Endothelial cell of umbilical vein (primary cell): ENCODE measurements around the gene DMWD. TPM values are rescaled to one million over a fixed set of nuclear protein-coding genes. Genes with fewer than 3 reads are reported as not detected.

ENCODE experiments used
- BruUV-seq: library from RNA; stranded (reverse); fragments of 400-500 nt; replicated peaks from 2 replicates; lab custom pipeline; 2021; lab: Mats Ljungman, UMichigan
- CTCF ChIA-PET: fragments of 300-600, 350-600 bp; sonication (Branson Sonifier 250); formaldehyde crosslinking; loops from one replicate; lab custom pipeline; 2021; ENCODE audit warnings: antibody characterized with exemption, inconsistent platforms; lab: Charles Lee
- POLR2A ChIA-PET: fragments of 300-600, 350-600 bp; sonication (Branson Sonifier 250); formaldehyde crosslinking; loops from one replicate; lab custom pipeline; 2021; ENCODE audit warnings: antibody characterized with exemption, inconsistent platforms; lab: Charles Lee
- DNase-seq: peaks from one replicate; pipeline ENCODE4 v3.0.0-alpha.2; 2011; ENCODE audit warnings: low read depth, low spot score
- FAIRE-seq: peaks from 2 replicates; lab custom pipeline; 2011; peaks lifted over from hg19 to GRCh38; lab: Jason Lieb, UNC
- H2AFZ ChIP-seq: 2 replicates; pipeline ENCODE4 v1.6.0; 2012; ENCODE audit warnings: low read depth, low read length, control low read depth, inconsistent platforms
- H3K27ac ChIP-seq: 2 replicates; pipeline ENCODE4 v1.5.1; 2011; ENCODE audit warnings: low read depth, mild to moderate bottlenecking, control low read depth, low read length, moderate library complexity; ENCODE audit not compliant: insufficient read depth
- H3K27me3 ChIP-seq, 2 experiments: 2 replicates each; pipeline versions ENCODE4 v1.6.0 to v1.6.1; 2011; ENCODE audit warnings: low read length in 2 of 2, mixed read lengths in 1 of 2; ENCODE audit not compliant: control insufficient read depth in 2 of 2, insufficient read depth in 2 of 2
- H3K36me3 ChIP-seq, 2 experiments: 2 replicates in 1 of 2; 3 replicates in 1 of 2; pipeline ENCODE4 v1.5.1; 2011; ENCODE audit warnings: low read length in 2 of 2, mild to moderate bottlenecking in 1 of 2, moderate library complexity in 1 of 2; ENCODE audit not compliant: control insufficient read depth in 2 of 2, insufficient read depth in 2 of 2; ENCODE audit errors: extremely low read depth in 1 of 2
- H3K4me1 ChIP-seq: 3 replicates; pipeline ENCODE4 v1.5.1; 2011; ENCODE audit warnings: mild to moderate bottlenecking, low read length; ENCODE audit not compliant: control insufficient read depth, insufficient read depth; ENCODE audit errors: extremely low read depth
- H3K4me2 ChIP-seq: 2 replicates; pipeline ENCODE4 v1.6.1; 2011; ENCODE audit warnings: low read length, control low read depth, mixed read lengths; ENCODE audit not compliant: insufficient read depth
- H3K4me3 ChIP-seq, 3 experiments: fragments of 200-600 bp in 1 of 3; sonication (generic), shearing (Covaris generic) in 1 of 3; replicated peaks in 1 of 3; 2 replicates each; pipeline ENCODE4 v1.5.1; 2011 to 2016; ENCODE audit warnings: control low read depth in 3 of 3, low read length in 3 of 3, mild to moderate bottlenecking in 2 of 3, inconsistent platforms in 1 of 3, low read depth in 1 of 3, moderate library complexity in 1 of 3; ENCODE audit not compliant: insufficient read depth in 1 of 3
- H3K79me2 ChIP-seq: 2 replicates; pipeline ENCODE4 v1.6.0; 2012; ENCODE audit warnings: low read length, inconsistent platforms; ENCODE audit not compliant: control insufficient read depth, insufficient read depth
- H3K9ac ChIP-seq: replicated peaks from 2 replicates; pipeline ENCODE3; 2011; ENCODE audit warnings: low read length, control low read depth; ENCODE audit not compliant: insufficient read depth; ENCODE audit errors: extremely low read depth
- H3K9me1 ChIP-seq: replicated peaks from 3 replicates; pipeline ENCODE4 v1.6.0; 2011; ENCODE audit warnings: mild to moderate bottlenecking, low read length; ENCODE audit not compliant: control insufficient read depth, insufficient read depth; ENCODE audit errors: extremely low read depth
- H3K9me3 ChIP-seq: replicated peaks from 2 replicates; pipeline ENCODE4 v1.5.1; 2012; ENCODE audit warnings: low read length, inconsistent platforms; ENCODE audit not compliant: control insufficient read depth, insufficient read depth
- H4K20me1 ChIP-seq: replicated peaks from 2 replicates; pipeline ENCODE3; 2011; ENCODE audit warnings: mild to moderate bottlenecking, low read length; ENCODE audit not compliant: control insufficient read depth, insufficient read depth; ENCODE audit errors: extremely low read depth
- CTCF ChIP-seq, 2 donors: IDR thresholded peaks; 1 replicate in 1 of 2; 2 replicates in 1 of 2; pipeline ENCODE4 v1.5.1; 2011; ENCODE audit warnings: low read length in 2 of 2, mild to moderate bottlenecking in 2 of 2, moderate library complexity in 2 of 2, control low read depth in 1 of 2, inconsistent platforms in 1 of 2, low read depth in 1 of 2; ENCODE audit not compliant: insufficient read depth in 1 of 2; ENCODE audit errors: extremely low read depth in 1 of 2
- EZH2 ChIP-seq: IDR thresholded peaks from 2 replicates; pipeline ENCODE4 v1.6.1; 2012; ENCODE audit warnings: borderline replicate concordance, low read depth, mild to moderate bottlenecking, moderate library complexity, low read length, inconsistent platforms; ENCODE audit not compliant: severe bottlenecking
- FOS ChIP-seq: IDR thresholded peaks from 2 replicates; pipeline ENCODE4 v1.6.1; 2011; ENCODE audit warnings: mild to moderate bottlenecking, low read length, moderate library complexity, borderline replicate concordance; ENCODE audit not compliant: insufficient read depth
- GATA2 ChIP-seq: IDR thresholded peaks from 2 replicates; pipeline ENCODE4 v1.7.0; 2011; ENCODE audit warnings: low read depth, mild to moderate bottlenecking, moderate library complexity, mixed read lengths, low read length; ENCODE audit not compliant: insufficient read length, insufficient read depth
- JUN ChIP-seq: IDR thresholded peaks from 2 replicates; pipeline ENCODE4 v1.6.1; 2011; ENCODE audit warnings: borderline replicate concordance, low read depth; ENCODE audit not compliant: insufficient read length, insufficient read depth
- MAX ChIP-seq: IDR thresholded peaks from 2 replicates; pipeline ENCODE4 v1.6.1; 2011; ENCODE audit not compliant: insufficient read depth, insufficient read length
- MYC ChIP-seq: IDR thresholded peaks from one replicate; pipeline ENCODE4 v1.6.1; 2011; ENCODE audit warnings: mild to moderate bottlenecking, low read depth, low read length
- POLR2A ChIP-seq: IDR thresholded peaks from 2 replicates; pipeline ENCODE4 v1.6.1; 2012; ENCODE audit warnings: low read depth, mild to moderate bottlenecking, control low read depth, low read length
- POLR2AphosphoS5 ChIP-seq: IDR thresholded peaks from 2 replicates; pipeline ENCODE4 v1.6.1; 2012; ENCODE audit warnings: low read depth, mild to moderate bottlenecking, control low read depth, low read length, moderate library complexity; ENCODE audit not compliant: insufficient read depth
- dilution Hi-C: fragments of 300-500 bp; cut with MboI; formaldehyde crosslinking; loops from one replicate; pipeline ENCODE4 v1.15.0; 2019; ENCODE audit warnings: low sequenced_read_pairs; ENCODE audit not compliant: extremely low pct_ligation_motif_present
- intact Hi-C: fragments of 100-400 bp; cut with micrococcal nuclease; formaldehyde crosslinking; loops from one replicate; pipeline ENCODE4 v1.10.0; 2022
- polyA plus RNA-seq, 4 experiments: library from polyadenylated mRNA; depleted of rRNA in 3 of 4; stranded (reverse) in 3 of 4; unstranded in 1 of 4; fragments of >200 nt; gene quantifications; 2 replicates each; pipeline versions ENCODE4 v1.2.1 to v1.2.3, GENCODE V29; 2011 to 2012; ENCODE audit warnings: missing spikeins in 1 of 4
- total RNA-seq: library from RNA; stranded (reverse); gene quantifications from 2 replicates; pipeline ENCODE4 v1.2.3, GENCODE V29; 2021

The DMWD gene
- total and polyA plus RNA-seq, 2 donors (not counting 3 experiments of a cell fraction or from before 2014, with no cell fraction given), result 36.9 to 81.1 TPM

GRCh38 chr19:45825917-45826893 lies 33.6 kb upstream of the DMWD start:
- no peak for TF ChIP-seq POLR2A
- no peak for TF ChIP-seq FOS
- no peak for TF ChIP-seq EZH2
- no peak for TF ChIP-seq JUN
- TF ChIP-seq MAX, result no peak
- no peak for TF ChIP-seq GATA2
- no peak for TF ChIP-seq CTCF (IDR thresholded peaks at IDR 0.05; ENCODE audit: extremely low read depth in 1 of 2, insufficient read depth in 1 of 2, low read depth in 1 of 2, low read length in 2 of 2)
- TF ChIP-seq POLR2AphosphoS5, result no peak
- TF ChIP-seq MYC, result no peak
- H3K27ac ChIP-seq, result no peak overlapping the region
- ChIA-PET CTCF (interaction anchor here (1.1 to 4.1 kb wide), 2 partner anchors 9 to 57 kb away, joined by 3 to 35 read pairs; partner anchors contain the start of gene SIX5), POLR2A (interaction anchor here (0.6 kb wide), 1 partner anchor 55 kb away, joined by 4 read pairs; no protein-coding TSS in a partner anchor)
- H3K9ac ChIP-seq, result no peak overlapping the region
- H3K79me2 ChIP-seq, result no peaks in the 10 kb centered on the region
- H3K4me1 ChIP-seq, result no peaks in the 10 kb centered on the region
- no peaks in the 10 kb centered on the region for H3K27me3 ChIP-seq
- intact Hi-C loops (no loop called here), dilution Hi-C loops (no loop called here)
- no peak overlapping the region for H2AFZ ChIP-seq
- DNase-seq, result no peak
- peaks cover 11 to 64% of the 10 kb centered on the region in 2 experiments for H3K36me3 ChIP-seq
- no peak overlapping the region for H3K4me2 ChIP-seq
- no TSS peak for BruUV-seq
- H3K9me1 ChIP-seq, result no peaks in the 10 kb centered on the region
- no peak for FAIRE-seq
- H4K20me1 ChIP-seq, result no peaks in the 10 kb centered on the region
- H3K9me3 ChIP-seq, result no peaks in the 10 kb centered on the region
- no peak overlapping the region for H3K4me3 ChIP-seq
